Adipocyte (in vitro differentiated cells): ENCODE measurements around the gene GALNT12.

Experiments used
- DNase-seq: peaks from one replicate; pipeline ENCODE4 v3.0.0-alpha.2; 2015; ENCODE audit warnings: low read depth
- H3K27me3 ChIP-seq: replicated peaks from 2 replicates; pipeline ENCODE4 v1.7.0; 2013; ENCODE audit warnings: mild to moderate bottlenecking, low read length, moderate library complexity; ENCODE audit not compliant: control insufficient read depth, insufficient read depth
- H3K36me3 ChIP-seq: 2 replicates; pipeline ENCODE4 v1.7.0; 2013; ENCODE audit warnings: low read length, mild to moderate bottlenecking, moderate library complexity; ENCODE audit not compliant: control insufficient read depth, insufficient read depth, severe bottlenecking
- H3K4me1 ChIP-seq: 2 replicates; pipeline ENCODE4 v1.7.0; 2013; ENCODE audit warnings: mild to moderate bottlenecking, low read length, moderate library complexity; ENCODE audit not compliant: control insufficient read depth, insufficient read depth
- H3K4me3 ChIP-seq: 2 replicates; pipeline ENCODE4 v1.7.0; 2013; ENCODE audit warnings: mild to moderate bottlenecking, low read length, moderate library complexity
- H3K9ac ChIP-seq: 2 replicates; pipeline ENCODE4 v1.7.0; 2013; ENCODE audit warnings: mild to moderate bottlenecking, low read length, moderate library complexity
- H3K9me3 ChIP-seq: 2 replicates; pipeline ENCODE4 v1.7.0; 2013; ENCODE audit warnings: mild to moderate bottlenecking, low read length, moderate library complexity; ENCODE audit not compliant: control insufficient read depth

Gene GALNT12

DNA sequence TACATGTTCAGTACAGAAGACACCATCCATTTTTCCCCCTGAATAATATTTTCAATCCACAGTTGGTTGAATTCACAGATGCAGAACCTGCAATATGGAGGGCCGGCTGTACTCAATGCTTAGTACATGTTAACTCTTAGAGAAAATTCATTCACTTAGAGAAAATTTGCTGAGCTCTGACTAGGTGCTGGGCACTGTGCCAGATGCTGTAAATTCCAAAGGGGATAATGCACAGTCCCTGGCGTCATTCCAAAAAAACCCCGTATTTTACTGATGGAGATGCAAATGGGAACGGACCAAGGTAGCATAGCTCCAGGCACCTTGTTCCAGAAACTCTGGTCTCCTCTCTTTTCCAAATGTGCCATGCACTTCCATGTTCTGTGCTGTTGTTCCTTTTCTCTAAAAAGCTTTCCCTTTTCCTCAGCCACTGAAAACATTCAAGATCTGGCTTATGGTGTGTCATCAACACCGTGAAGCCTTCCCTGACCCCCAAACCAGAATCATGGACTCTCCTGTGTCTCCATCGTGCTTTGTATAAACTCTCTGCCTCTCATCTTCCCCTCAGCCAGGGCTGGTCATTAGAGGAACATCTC lies 80.5 kb downstream of the GALNT12 start:
- DNase-seq = no peak
- Histone ChIP-seq H3K27me3 (no peaks in the 10 kb centered on the region), H3K4me1 (peaks cover 57% of the 10 kb centered on the region), H3K9ac (peak overlapping the region; percentile 71), H3K4me3 (no peak overlapping the region), H3K9me3 (no peaks in the 10 kb centered on the region), H3K36me3 (no peaks in the 10 kb centered on the region)

DNA sequence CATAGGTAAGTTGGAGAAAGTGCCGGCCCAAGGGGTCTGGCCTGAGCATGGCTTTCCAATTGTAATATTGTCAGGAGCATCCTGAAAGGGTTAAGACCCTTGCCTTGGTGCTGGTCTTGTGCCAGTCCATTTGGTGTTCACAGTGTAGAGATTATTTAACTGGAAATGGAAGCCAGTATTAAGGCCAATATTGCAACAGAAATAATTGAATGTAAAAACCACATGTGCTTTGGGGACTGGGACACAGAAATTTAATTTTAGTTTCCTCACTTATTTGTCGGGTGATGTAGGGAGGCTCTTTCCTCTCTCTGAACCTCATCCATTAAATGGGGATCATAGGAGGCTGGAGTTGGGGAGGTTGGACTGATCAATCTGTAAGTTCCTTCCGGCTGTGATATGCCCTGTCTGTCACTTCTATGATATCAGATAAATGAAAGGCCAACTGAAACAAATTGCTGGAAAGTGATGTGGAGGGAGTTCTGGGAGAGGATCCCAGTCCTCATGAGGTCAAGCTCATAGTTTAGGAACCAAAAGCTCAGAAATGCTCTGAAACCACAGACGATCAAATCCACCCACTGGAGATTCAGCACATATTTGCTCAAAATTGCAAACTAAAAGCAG lies 81.4 kb downstream of the GALNT12 start:
- DNase-seq = peak; percentile 82
- Histone ChIP-seq H3K9me3 (no peaks in the 10 kb centered on the region), H3K4me3 (peak overlapping the region; percentile 4), H3K36me3 (no peaks in the 10 kb centered on the region), H3K4me1 (peaks cover 50% of the 10 kb centered on the region), H3K27me3 (no peaks in the 10 kb centered on the region), H3K9ac (peak overlapping the region; percentile 44)

DNA sequence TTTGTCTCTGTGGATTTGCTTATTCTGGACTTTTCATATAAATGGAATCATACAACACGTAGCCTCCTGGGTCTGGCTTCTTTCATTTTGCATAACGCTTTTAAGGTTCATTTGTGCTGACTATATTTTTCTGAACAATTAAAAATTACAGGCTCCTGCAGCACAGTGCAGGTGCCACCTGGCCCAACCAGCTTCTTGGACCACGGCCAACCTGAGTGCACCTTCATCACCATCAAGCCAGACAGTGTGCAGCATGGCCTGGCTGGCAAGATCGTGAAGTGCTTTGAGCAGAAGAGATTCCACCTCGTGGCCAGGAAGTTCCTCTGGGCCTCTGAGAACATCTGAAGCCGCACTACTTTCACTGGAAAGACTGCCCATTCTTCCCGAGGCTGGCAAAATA lies 82.8 kb downstream of the GALNT12 start:
- H3K9ac ChIP-seq = no peak overlapping the region
- H3K9me3 ChIP-seq = no peaks in the 10 kb centered on the region
- H3K36me3 ChIP-seq = no peaks in the 10 kb centered on the region
- H3K4me1 ChIP-seq = peaks cover 50% of the 10 kb centered on the region
- DNase-seq = no peak
- no peak overlapping the region for H3K4me3 ChIP-seq
- no peaks in the 10 kb centered on the region for H3K27me3 ChIP-seq

DNA sequence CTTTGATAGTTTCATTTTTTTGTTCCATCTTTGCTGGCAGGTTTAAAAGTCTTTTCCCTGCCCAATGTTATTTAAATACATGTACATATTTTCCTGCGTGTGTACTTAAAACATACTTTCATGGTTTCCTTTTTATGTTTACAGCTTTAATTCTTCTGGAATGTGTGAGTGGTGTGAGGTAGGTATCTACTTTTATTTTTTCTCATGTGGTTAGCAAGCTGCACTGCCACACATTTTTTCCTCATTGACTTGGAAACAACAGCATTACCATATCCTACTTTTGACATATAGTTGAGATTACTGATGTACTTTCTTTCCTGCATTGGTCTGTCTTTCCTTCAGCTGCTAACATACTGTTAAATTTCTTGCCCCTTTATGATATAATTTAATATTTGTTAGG lies 84.8 kb downstream of the GALNT12 start:
- Histone ChIP-seq H3K4me3 (no peak overlapping the region), H3K9ac (no peak overlapping the region), H3K36me3 (no peaks in the 10 kb centered on the region), H3K4me1 (peaks cover 31% of the 10 kb centered on the region), H3K27me3 (no peaks in the 10 kb centered on the region), H3K9me3 (peaks cover 16% of the 10 kb centered on the region)
- peak; percentile 24 for DNase-seq

DNA sequence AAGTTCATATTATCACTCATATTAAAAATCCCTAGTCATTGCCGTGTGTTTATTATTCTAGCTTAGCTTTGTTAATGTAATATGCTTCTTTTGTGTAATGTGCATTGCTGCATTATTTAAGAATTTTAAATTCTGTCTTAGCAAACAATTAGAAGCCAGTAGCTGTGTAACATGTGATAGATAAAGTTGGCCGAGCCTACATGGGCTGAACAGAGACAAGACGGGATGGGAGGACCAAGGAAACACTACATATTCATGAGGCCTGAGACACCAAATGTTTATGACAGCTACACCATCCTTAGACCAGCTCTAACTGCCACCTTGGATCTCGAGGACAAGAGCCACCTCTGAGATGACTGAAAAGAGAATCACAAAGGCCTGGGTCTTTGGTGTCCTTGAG lies 85.2 kb downstream of the GALNT12 start:
- DNase-seq = no peak
- Histone ChIP-seq H3K9ac (no peak overlapping the region), H3K36me3 (no peaks in the 10 kb centered on the region), H3K4me1 (peaks cover 27% of the 10 kb centered on the region), H3K4me3 (no peak overlapping the region), H3K27me3 (no peaks in the 10 kb centered on the region), H3K9me3 (peaks cover 20% of the 10 kb centered on the region)

DNA sequence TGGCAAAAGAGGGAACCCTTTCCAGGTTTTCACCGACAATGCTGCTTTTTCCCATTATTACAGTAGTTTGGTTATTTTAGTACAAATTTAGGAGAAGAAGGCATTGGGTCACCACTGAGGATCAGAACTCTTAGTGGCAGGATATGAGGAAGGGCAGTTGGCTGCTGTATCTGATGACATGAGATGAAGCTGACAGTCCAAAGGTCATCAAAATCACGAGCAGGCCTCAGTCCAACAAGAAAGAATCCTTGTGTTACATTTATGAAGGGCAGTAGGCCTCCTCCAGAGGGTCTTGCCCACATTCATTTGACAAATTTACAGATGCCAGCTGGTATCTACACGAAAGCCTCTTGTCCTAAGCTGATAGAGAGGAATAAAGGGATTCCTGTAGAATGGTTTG lies 86.7 kb downstream of the GALNT12 start:
- Histone ChIP-seq H3K36me3 (no peaks in the 10 kb centered on the region), H3K27me3 (no peaks in the 10 kb centered on the region), H3K4me3 (no peak overlapping the region), H3K4me1 (peaks cover 12% of the 10 kb centered on the region), H3K9me3 (peaks cover 22% of the 10 kb centered on the region), H3K9ac (no peak overlapping the region)
- DNase-seq = no peak

DNA sequence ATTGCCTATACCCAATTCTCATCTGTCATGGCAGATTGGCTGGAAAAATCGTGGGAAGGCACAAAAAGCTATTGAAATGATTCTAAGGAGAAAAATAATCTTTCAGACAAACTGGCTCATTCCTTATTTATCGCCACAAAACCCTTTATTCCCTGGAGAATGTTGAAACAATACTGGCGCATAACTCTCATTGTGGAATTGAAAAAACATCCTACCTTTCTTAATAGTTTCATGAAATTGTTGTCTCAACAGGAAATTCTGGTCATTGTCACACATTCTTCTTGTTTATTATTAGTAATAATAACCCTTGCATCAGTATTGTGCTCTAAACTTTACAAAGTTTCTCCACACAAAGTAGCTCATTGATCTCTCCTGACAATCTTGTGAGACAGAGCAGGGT lies 87.3 kb downstream of the GALNT12 start:
- no peak overlapping the region for H3K4me3 ChIP-seq
- no peaks in the 10 kb centered on the region for H3K36me3 ChIP-seq
- no peaks in the 10 kb centered on the region for H3K27me3 ChIP-seq
- H3K4me1 ChIP-seq = peaks cover 12% of the 10 kb centered on the region
- DNase-seq = no peak
- H3K9ac ChIP-seq = no peak overlapping the region
- H3K9me3 ChIP-seq = peaks cover 22% of the 10 kb centered on the region

DNA sequence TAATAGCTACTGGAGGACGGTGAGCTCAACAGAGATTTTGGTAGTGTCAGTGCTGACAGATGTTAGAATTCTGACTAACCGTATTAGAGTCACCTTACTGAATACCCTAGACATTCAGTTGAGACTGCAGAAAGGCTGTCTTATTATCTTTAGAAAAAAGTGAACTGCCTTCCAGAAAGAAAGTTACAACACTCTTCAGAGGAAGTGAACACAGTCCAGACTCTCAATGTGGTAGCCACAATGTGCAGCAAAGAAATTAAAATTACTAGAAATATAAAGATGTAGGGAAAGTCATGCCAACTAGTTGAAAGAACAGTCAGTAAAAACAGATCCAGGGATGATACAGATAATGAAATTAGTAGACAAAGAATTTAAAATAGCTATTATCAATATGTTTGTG lies 89.2 kb downstream of the GALNT12 start:
- peaks cover 7% of the 10 kb centered on the region for H3K4me1 ChIP-seq
- no peak for DNase-seq
- no peaks in the 10 kb centered on the region for H3K27me3 ChIP-seq
- H3K9ac ChIP-seq = no peak overlapping the region
- no peaks in the 10 kb centered on the region for H3K36me3 ChIP-seq
- H3K9me3 ChIP-seq = peaks cover 22% of the 10 kb centered on the region
- no peak overlapping the region for H3K4me3 ChIP-seq

DNA sequence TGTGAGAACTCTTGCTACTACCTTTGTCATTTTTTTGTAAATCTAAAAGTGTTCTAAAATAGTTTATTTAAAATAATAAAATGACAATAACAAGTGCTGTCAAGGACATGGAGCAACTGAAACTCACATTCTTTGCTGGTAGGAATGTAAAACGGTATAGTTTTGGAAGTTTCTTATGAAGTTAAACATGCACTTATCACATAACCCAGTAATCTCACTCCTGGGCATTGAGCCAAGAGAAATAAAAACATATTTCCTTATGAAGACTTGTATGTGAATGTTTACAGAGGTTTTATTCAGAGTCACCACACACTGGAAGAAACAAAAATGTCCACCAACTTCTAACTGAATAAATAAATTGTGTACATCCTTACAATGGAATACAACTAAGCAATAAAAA lies 90.3 kb downstream of the GALNT12 start:
- Histone ChIP-seq H3K36me3 (no peaks in the 10 kb centered on the region), H3K27me3 (no peaks in the 10 kb centered on the region), H3K4me1 (peaks cover 7% of the 10 kb centered on the region), H3K9me3 (peaks cover 22% of the 10 kb centered on the region), H3K4me3 (no peak overlapping the region), H3K9ac (no peak overlapping the region)
- peak; percentile 56 for DNase-seq

DNA sequence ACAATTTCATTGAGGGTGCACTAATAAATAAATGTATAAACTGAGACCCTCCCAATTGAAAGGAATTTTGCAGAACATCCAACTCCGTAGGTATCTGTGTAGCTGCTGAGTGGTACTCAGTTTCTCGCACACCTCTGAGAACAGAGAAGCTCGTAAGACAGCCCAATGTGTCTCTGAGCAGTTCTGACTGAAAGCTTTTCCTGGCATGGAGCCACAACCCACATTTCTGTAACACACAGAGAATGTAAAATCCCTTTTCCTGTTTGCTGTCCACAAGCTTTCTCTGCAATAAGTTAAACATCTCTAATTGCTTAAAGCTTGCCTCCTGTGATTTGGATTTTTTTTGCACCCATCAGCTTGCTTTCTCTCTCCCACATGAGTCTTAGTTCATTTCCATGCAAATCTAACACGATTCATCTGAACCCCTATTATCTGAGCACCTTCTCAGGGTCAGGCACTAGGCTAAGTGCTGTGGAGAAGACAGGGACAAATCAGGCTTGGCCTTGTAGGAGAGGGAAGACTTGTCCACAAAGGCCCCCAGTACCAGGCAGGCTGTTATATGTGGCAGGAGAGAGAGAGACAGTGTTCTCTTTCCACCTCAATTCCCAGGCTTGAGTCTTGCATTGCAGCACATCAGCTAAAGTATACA lies 92.1 kb downstream of the GALNT12 start:
- Histone ChIP-seq H3K4me1 (peaks cover 7% of the 10 kb centered on the region), H3K27me3 (no peaks in the 10 kb centered on the region), H3K4me3 (no peak overlapping the region), H3K9ac (no peak overlapping the region), H3K36me3 (no peaks in the 10 kb centered on the region), H3K9me3 (peaks cover 22% of the 10 kb centered on the region)
- DNase-seq = peak; percentile 91
